Measurements from ENCODE around the gene TMED3. TPM values are rescaled to one million over a fixed set of nuclear protein-coding genes. Genes with fewer than 3 reads are reported as not detected.

Gene TMED3
- total RNA-seq, 1 donor from 2014 or later = 102 TPM

DNA sequence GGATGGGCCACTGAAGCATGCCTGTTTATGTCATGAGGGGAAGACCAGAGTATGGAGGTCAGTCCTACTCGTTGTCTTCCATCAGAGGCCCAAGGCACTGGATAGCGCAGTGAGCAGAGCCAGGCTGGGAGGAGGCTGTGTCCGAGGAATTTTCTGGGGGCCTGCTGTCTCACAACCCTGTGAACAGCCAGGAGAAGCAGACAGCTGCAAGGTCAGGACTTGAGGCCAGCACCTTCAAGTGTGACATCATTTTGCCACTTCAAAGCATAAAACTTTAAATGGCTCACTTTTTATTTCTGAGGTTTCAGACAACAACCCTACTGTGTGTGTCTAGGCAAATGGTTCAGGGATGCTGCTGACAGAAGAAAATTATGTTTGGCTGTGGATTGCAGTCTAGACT lies 47.2 kb downstream of the TMED3 start:
- Mint-ChIP-seq H3K36me3 (ENCODE audit: unreplicated experiment) (no peaks in the 10 kb centered on the region), H3K4me1 (ENCODE audit: unreplicated experiment) (peaks cover 2% of the 10 kb centered on the region), H3K4me3 (ENCODE audit: unreplicated experiment) (no peak overlapping the region), H3K27ac (ENCODE audit: unreplicated experiment) (no peak overlapping the region), H3K9me3 (ENCODE audit: unreplicated experiment) (no peaks in the 10 kb centered on the region), H3K27me3 (ENCODE audit: unreplicated experiment) (no peaks in the 10 kb centered on the region)
- no peak for DNase-seq (ENCODE audit: extremely low spot score, unreplicated experiment)
- TF ChIP-seq, protein P1, sequence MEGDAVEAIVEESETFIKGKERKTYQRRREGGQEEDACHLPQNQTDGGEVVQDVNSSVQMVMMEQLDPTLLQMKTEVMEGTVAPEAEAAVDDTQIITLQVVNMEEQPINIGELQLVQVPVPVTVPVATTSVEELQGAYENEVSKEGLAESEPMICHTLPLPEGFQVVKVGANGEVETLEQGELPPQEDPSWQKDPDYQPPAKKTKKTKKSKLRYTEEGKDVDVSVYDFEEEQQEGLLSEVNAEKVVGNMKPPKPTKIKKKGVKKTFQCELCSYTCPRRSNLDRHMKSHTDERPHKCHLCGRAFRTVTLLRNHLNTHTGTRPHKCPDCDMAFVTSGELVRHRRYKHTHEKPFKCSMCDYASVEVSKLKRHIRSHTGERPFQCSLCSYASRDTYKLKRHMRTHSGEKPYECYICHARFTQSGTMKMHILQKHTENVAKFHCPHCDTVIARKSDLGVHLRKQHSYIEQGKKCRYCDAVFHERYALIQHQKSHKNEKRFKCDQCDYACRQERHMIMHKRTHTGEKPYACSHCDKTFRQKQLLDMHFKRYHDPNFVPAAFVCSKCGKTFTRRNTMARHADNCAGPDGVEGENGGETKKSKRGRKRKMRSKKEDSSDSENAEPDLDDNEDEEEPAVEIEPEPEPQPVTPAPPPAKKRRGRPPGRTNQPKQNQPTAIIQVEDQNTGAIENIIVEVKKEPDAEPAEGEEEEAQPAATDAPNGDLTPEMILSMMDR (IDR thresholded peaks at IDR 0.05) = no peak

DNA sequence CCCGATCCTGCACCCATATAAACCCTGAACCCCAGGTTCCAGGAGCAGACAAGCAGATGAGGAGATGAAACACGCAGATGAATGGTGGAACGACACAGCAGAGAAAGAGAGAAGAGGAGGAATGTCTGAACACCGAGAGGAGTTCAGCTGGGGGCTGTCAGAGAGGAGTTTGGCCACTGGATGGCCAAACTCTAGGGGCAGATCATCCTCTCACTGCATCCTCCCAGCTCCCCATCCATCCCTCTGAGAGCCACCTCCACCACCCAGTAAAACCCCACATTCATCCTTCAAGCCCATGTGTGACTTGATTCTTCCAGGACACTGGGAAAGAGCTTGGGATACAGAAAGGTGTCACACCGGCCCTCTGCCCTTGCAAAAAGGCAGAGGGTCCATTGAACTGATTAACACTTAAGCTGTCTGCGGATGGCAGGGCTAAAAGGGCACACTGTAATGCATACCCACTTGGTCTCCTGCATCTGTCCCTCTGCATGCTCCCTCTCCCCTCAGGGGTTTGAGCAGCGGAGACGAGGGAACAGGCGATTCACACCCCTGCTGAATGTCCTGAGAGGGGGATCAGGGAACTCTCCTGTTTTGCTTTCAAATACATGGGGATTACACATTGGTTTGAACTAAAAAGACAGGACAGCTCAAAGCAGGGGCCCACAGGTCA lies 53.8 kb downstream of the TMED3 start:
- Mint-ChIP-seq H3K27me3 (ENCODE audit: unreplicated experiment) (no peaks in the 10 kb centered on the region), H3K9me3 (ENCODE audit: unreplicated experiment) (no peaks in the 10 kb centered on the region), H3K27ac (ENCODE audit: unreplicated experiment) (no peak overlapping the region), H3K4me3 (ENCODE audit: unreplicated experiment) (no peak overlapping the region), H3K36me3 (ENCODE audit: unreplicated experiment) (no peaks in the 10 kb centered on the region), H3K4me1 (ENCODE audit: unreplicated experiment) (peaks cover 2% of the 10 kb centered on the region)
- TF ChIP-seq, protein P1 (IDR thresholded peaks at IDR 0.05) = no peak
- DNase-seq (ENCODE audit: extremely low spot score, unreplicated experiment) = no peak

DNA sequence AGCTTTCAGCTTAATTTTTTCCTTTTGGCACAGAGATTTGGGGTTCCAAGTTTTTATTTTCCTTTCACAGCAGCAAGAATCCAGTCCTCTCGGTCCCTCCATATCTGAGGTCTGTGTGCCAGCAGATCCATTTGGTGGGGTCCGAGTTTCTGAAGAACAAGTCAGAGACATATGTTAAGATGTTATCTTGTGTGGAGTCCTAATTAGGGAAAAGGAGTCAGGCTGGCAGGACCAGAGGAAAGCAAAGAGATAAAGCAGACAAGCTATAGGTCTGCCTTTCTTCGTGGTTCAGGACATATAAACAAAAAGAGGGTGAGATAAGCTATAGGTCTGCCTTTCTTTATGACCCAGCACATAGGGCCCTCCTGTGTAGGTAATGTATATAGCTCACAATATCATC lies 54.9 kb downstream of the TMED3 start:
- no peak overlapping the region for H3K27ac Mint-ChIP-seq (ENCODE audit: unreplicated experiment)
- H3K27me3 Mint-ChIP-seq (ENCODE audit: unreplicated experiment) = no peaks in the 10 kb centered on the region
- TF ChIP-seq, protein P1 (IDR thresholded peaks at IDR 0.05) = no peak
- H3K36me3 Mint-ChIP-seq (ENCODE audit: unreplicated experiment) = no peaks in the 10 kb centered on the region
- peaks cover 2% of the 10 kb centered on the region for H3K4me1 Mint-ChIP-seq (ENCODE audit: unreplicated experiment)
- no peaks in the 10 kb centered on the region for H3K9me3 Mint-ChIP-seq (ENCODE audit: unreplicated experiment)
- H3K4me3 Mint-ChIP-seq (ENCODE audit: unreplicated experiment) = no peak overlapping the region
- no peak for DNase-seq (ENCODE audit: extremely low spot score, unreplicated experiment)

DNA sequence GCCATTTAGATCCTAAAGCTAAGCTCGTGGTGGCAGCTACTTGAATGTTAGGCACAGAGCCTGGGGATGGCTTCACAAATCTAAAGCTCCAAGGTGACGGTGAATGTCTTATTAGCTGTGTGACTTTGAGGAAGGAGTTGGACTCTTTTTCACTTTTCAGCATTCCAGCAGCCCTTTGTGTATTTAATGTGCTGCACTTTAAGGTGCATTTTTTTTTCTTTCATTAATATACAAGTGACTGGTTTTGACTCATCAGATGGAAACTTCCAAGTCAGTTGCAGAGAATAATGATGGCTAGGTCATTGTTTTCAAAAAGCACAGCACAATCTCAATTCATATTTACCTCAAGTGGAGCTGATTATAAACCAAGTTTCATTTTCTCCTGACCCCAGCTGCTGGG lies 55.8 kb downstream of the TMED3 start:
- TF ChIP-seq, protein P1 (IDR thresholded peaks at IDR 0.05) = no peak
- Mint-ChIP-seq H3K4me3 (ENCODE audit: unreplicated experiment) (no peak overlapping the region), H3K27me3 (ENCODE audit: unreplicated experiment) (no peaks in the 10 kb centered on the region), H3K9me3 (ENCODE audit: unreplicated experiment) (no peaks in the 10 kb centered on the region), H3K27ac (ENCODE audit: unreplicated experiment) (no peak overlapping the region), H3K4me1 (ENCODE audit: unreplicated experiment) (peaks cover 2% of the 10 kb centered on the region), H3K36me3 (ENCODE audit: unreplicated experiment) (no peaks in the 10 kb centered on the region)
- DNase-seq (ENCODE audit: extremely low spot score, unreplicated experiment) = no peak

DNA sequence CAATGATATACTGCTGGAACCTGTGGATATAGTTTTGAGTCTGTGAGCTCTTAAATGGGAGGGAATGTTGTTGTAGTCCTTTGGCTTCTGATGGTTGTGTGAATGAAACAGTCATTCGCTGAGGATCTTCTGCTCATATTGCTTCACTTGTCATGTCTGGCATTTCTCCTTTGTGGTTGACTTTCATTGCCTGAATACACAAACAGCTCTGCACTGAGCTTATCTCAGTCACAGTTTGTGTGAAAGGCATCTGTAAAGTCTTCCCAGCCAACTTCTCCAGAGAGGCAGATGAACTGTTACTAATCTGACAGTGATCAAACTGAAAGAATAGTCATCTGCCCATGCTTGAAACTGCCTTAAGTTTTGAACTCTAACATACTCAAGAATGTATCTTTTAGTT lies 59.8 kb downstream of the TMED3 start:
- no peaks in the 10 kb centered on the region for H3K36me3 Mint-ChIP-seq (ENCODE audit: unreplicated experiment)
- no peaks in the 10 kb centered on the region for H3K9me3 Mint-ChIP-seq (ENCODE audit: unreplicated experiment)
- DNase-seq (ENCODE audit: extremely low spot score, unreplicated experiment) = no peak
- H3K4me3 Mint-ChIP-seq (ENCODE audit: unreplicated experiment) = no peak overlapping the region
- H3K27ac Mint-ChIP-seq (ENCODE audit: unreplicated experiment) = no peak overlapping the region
- no peaks in the 10 kb centered on the region for H3K4me1 Mint-ChIP-seq (ENCODE audit: unreplicated experiment)
- TF ChIP-seq, protein P1 (IDR thresholded peaks at IDR 0.05) = no peak
- no peaks in the 10 kb centered on the region for H3K27me3 Mint-ChIP-seq (ENCODE audit: unreplicated experiment)
